ENCODE results near the gene NDC80.
A peak's percentile ranks its signal among the peaks of the same experiment; 100 is the strongest.

Gene NDC80

GRCh38 chr18:2612996-2613395 is 41.6 kb downstream of the NDC80 start:
- H3K4me3 ChIP-seq (ENCODE audit: low read depth, low read length): no peak overlapping the region
- peak; percentile 21 for DNase-seq (ENCODE audit: low read depth)
- TF ChIP-seq, protein P1, sequence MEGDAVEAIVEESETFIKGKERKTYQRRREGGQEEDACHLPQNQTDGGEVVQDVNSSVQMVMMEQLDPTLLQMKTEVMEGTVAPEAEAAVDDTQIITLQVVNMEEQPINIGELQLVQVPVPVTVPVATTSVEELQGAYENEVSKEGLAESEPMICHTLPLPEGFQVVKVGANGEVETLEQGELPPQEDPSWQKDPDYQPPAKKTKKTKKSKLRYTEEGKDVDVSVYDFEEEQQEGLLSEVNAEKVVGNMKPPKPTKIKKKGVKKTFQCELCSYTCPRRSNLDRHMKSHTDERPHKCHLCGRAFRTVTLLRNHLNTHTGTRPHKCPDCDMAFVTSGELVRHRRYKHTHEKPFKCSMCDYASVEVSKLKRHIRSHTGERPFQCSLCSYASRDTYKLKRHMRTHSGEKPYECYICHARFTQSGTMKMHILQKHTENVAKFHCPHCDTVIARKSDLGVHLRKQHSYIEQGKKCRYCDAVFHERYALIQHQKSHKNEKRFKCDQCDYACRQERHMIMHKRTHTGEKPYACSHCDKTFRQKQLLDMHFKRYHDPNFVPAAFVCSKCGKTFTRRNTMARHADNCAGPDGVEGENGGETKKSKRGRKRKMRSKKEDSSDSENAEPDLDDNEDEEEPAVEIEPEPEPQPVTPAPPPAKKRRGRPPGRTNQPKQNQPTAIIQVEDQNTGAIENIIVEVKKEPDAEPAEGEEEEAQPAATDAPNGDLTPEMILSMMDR (IDR thresholded peaks at IDR 0.05; ENCODE audit: control insufficient read depth, extremely low read depth, insufficient read depth): no peak

DNA sequence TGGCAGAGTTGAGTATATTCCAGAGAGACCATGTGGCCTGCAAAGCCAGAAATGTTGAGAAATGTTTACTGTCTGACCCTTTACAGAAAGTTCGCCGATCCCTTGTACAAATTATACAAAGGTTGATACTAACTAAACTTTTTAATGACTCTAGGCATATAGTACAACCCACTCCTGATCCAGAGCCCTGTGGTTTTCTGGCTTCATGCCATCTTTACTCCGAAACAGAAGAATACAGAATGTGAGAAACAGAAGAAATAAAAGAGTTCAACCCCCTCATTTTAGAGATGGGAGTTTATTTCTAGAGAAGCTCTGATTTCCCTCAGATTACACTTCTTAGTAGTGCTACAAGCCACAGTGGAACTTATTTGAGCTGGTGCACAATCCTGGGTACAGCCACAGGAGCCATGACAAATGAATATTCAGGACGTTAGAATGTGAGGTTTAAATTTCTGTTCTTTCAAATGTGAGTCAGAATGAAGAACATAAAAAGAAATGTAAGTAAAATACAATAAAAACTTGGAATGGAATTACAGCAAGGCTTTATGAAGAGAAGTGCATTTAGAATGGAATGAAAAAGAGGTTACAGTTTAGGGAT is 46.1 kb downstream of the NDC80 start:
- no peak for DNase-seq (ENCODE audit: low read depth)

GRCh38 chr18:2618009-2618408 is 46.7 kb downstream of the NDC80 start:
- H3K4me3 ChIP-seq (ENCODE audit: low read depth, low read length): no peak overlapping the region
- TF ChIP-seq, protein P1 (IDR thresholded peaks at IDR 0.05; ENCODE audit: control insufficient read depth, extremely low read depth, insufficient read depth): no peak
- DNase-seq (ENCODE audit: low read depth): no peak

More for the DNA sequence above, 46.1 kb downstream of the NDC80 start:
- no peak overlapping the region for H3K4me3 ChIP-seq (ENCODE audit: low read depth, low read length)
- TF ChIP-seq, protein P1 (IDR thresholded peaks at IDR 0.05; ENCODE audit: control insufficient read depth, extremely low read depth, insufficient read depth): no peak

GRCh38 chr18:2625217-2625616 is 53.9 kb downstream of the NDC80 start:
- TF ChIP-seq, protein P1 (IDR thresholded peaks at IDR 0.05; ENCODE audit: control insufficient read depth, extremely low read depth, insufficient read depth): no peak
- no peak for DNase-seq (ENCODE audit: low read depth)

GRCh38 chr18:2627821-2628276 is 56.5 kb downstream of the NDC80 start:
- DNase-seq (ENCODE audit: low read depth): no peak
- TF ChIP-seq, protein P1 (IDR thresholded peaks at IDR 0.05; ENCODE audit: control insufficient read depth, extremely low read depth, insufficient read depth): no peak
- no peak overlapping the region for H3K4me3 ChIP-seq (ENCODE audit: low read depth, low read length)

More at GRCh38 chr18:2625217-2625616, 53.9 kb downstream of the NDC80 start:
- H3K4me3 ChIP-seq (ENCODE audit: low read depth, low read length): no peak overlapping the region

DNA sequence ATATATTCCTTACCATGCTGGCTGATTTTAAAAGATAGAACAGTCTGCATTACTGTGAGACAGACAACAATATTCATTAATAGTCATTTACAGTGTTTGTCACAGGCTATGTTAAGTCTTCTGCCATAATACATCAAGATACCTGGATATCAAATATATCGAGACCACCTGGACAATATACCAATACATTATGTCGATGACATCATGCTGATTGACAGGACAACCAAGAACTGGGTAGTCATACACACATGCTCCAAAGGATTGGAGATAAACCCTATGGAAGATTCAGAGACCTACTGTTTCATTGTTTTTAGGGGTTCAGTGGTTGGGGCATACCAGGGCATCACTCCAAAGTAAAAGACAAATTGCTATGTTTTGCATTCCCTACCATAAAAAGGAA is 57.6 kb downstream of the NDC80 start:
- no peak overlapping the region for H3K4me3 ChIP-seq (ENCODE audit: low read depth, low read length)
- TF ChIP-seq, protein P1 (IDR thresholded peaks at IDR 0.05; ENCODE audit: control insufficient read depth, extremely low read depth, insufficient read depth): no peak
- DNase-seq (ENCODE audit: low read depth): no peak

DNA sequence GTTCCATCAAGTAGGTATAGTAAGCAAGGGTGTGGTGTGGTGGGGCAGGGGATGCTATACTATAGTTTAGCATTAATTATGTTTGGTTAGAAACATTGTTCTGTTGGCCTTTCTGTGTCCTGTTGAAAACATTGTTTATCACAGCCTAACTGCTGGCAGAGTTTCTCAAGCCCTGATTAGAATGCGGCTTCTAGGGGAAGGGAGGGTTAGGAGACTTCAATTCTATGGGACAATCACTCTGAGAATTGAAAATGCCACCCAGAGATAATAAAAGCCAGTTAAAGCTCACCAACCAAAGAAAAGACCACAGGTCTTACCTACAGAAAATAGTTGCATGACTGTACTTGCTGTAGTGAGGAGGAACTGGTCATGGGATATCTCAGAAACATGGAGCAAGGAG is 64.2 kb downstream of the NDC80 start:
- TF ChIP-seq, protein P1 (IDR thresholded peaks at IDR 0.05; ENCODE audit: control insufficient read depth, extremely low read depth, insufficient read depth): no peak
- no peak for DNase-seq (ENCODE audit: low read depth)
- no peak overlapping the region for H3K4me3 ChIP-seq (ENCODE audit: low read depth, low read length)

All from LNCaP clone FGC (cell line).